HG02870 (cell line): ENCODE data around the gene SIRT3.

Experiments
- ATAC-seq: cut with Tn5 transposase; IDR thresholded peaks from one replicate; pipeline ENCODE4 v1.9.1; 2021; ENCODE audit warnings: mild to moderate bottlenecking, moderate library complexity; ENCODE audit not compliant: unreplicated experiment

The SIRT3 gene

DNA sequence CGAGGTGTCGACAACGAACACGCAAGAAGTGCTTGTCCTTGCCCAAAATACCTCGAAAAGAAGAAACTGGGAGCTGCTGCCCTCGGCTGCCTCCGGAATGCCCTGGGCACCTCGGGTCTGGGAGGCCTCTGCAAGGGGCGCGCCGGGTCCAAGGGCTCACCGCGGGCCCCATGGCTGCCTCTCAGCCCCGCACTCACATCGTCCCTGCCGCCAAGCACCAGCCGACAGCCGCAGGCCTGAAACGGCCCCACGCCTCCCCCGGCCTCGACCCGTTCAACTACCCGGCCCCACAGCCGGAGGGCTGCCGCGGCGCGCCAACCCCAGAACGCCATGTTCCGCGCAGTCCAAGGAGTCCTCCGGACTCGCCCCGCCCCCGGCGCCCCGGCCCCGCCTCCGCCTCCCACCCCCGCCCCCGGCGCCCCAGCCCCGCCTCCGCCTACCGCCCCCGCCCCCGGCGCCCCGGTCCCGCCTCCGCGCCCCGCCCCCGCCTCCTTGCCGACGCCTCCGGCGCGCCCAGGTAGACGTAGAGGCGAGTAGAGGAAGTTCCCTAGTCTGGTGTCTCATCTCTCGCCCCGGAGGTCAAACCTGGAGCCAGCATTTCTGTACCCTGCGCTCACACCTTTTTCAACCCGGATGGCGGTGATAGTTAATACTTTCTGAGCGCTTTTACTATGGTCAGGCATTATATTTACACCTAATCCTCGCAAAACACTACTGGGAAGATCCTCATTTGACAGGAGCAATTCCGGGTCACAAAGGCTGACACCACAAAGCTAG is at the start of gene SIRT3:
TSS of gene SIRT3 (minus strand) at position 346 of the 777 bp plus-strand sequence. CDS start at position 332, 14 bp downstream.
- peak; percentile 77 for ATAC-seq

DNA sequence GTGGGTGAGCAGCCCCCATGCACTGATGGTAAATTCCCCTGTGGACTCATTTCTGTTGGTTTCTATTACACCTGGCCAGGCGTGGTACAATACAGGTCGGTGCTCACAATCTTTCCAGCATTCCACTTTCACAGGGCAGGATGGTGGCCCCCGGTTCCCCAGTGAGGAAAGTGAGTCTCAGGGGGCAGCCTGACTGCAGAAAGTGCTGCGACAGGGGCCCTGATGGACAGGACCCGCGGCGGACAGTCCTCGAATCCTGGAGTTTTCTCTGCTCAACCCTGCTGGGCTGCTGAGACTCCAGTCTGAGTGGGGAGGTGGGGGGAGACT is 49.7 kb upstream of the SIRT3 start:
- ATAC-seq: no peak

DNA sequence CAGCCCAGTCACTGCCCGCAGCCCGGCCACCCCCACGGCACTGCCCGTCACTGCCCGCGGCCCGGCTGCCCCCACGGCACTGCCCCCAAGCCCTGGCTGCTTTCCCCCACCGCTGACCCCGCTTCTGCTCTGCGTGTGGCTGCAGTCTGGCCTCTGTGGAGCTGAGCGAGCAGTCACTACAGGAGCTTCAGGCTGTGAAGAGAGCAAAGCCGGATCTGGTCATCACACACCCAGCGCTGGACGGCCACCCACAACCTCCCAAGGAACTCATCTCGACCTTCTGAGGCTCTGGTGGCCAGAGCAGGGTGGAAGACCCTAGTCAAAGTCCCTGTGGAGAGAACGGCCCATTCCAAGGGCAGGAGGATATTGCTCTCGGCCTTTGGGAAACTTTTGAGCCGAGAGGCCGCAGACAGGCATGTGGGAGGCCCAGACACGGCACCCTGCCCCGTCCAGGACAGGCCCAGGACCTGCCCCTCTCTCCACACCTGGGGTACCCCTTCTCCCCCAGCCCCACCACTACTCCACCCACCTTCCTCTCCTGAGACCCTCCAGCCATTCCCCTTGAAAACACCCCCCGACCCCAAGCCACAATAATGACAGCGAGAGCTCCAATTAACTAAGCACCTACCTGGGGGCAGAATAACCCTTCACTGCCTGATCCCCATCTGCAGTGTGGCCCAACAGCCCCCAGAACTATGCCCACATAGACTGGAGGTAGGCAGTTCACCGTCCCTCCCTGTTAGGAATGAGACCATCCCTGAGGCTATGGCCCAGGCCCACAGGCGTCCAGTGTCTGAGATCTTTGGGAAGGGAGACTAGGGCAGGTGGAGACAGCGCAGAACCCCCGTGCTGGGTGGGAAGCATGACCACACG is 49.1 kb upstream of the SIRT3 start:
- no peak for ATAC-seq

DNA sequence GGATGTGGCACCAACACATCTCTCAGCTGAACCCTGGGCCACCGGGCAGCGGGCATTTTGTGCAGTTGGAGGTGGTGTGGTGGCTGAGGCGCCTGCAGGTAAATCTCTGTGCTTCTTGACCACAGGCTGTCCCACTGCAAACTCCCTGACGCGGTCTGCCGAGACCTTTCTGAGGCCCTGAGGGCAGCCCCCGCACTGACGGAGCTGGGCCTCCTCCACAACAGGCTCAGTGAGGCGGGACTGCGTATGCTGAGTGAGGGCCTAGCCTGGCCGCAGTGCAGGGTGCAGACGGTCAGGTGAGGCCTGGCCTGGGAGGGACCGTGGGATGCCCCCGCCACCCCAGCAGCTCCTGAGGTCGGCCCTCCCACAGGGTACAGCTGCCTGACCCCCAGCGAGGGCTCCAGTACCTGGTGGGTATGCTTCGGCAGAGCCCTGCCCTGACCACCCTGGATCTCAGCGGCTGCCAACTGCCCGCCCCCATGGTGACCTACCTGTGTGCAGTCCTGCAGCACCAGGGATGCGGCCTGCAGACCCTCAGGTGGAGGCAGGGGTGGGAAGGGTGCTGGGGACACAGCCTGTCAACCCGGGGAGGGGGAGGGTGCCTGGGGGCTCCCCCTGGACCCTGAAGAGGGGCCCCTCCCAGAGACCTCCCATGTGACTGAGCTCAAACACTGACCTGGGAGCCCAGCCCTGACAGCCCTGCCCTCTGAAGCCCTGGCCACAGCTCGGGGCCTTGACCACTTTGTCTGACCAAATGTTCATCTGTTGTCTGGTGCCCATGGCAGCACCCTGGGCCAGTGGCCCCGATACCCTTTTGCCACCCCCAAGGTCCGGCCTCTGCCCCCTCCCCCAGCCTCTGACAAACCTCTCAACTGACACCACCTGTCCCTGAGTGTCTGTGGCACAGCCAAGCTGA is 48.2 kb upstream of the SIRT3 start:
- ATAC-seq: no peak

DNA sequence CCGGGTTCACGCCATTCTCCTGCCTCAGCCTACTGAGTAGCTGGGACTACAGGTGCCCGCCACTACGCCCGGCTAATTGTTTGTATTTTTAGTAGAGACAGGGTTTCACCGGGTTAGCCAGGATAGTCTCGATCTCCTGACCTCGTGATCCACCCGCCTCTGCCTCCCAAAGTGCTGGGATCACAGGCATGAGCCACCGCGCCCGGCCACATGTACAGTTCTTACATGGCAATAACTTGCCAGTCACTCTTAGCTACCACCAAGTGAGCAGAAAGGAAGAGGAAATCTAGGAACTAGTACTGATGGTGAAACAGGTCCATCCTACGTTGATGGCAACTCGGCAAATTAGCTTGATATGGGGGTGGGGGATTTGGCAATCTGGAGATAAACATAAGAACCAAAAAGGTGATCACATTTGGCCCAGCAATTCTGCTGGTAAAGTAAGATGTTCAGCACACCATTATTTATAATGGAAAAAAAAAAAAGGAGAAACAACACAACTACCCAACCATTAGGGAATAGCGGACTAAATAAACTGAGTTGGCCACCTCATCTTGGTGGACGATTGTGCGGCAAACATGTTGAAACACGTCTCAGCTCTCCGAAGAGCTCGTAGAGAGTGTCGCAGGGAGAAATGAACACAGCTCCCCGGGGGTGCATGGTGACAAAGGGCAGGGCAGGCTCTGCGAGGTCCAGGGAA is 47.4 kb upstream of the SIRT3 start:
- ATAC-seq: no peak

DNA sequence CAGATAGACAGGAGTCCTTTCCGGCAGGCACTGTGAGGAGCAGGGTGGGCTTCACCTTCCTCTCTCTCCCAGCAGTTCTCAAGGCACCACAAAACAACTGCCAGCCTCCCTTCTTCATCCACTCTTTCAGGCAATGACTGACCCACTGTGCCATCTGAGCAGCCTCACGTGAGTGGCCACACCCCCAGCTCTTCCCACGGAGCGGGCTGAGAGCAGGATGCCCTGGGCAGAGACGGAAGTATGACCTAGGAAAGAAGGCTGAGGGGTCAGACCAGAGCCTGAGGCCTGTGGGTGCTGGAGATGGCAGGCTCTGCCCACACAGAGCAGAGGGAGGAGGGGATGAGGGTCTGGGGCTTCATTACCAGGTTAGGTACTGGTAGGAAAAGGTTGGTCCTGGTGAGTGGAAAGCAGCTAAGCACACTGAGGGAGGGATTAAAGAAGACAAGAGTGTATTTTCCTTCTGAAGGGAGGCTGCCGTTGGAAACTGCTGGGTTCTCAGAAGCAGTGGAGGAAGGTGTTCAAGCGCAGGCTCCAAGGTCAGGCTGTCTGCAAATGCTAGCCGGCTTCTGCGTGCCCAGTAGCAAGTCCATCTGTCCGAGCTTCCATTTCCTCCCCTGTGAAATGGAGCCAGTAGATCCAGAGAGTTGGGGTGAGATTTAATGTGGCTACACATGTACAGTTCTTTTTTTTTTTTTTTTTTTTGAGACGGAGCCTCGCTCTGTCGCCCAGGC is 46.7 kb upstream of the SIRT3 start:
- ATAC-seq: no peak

DNA sequence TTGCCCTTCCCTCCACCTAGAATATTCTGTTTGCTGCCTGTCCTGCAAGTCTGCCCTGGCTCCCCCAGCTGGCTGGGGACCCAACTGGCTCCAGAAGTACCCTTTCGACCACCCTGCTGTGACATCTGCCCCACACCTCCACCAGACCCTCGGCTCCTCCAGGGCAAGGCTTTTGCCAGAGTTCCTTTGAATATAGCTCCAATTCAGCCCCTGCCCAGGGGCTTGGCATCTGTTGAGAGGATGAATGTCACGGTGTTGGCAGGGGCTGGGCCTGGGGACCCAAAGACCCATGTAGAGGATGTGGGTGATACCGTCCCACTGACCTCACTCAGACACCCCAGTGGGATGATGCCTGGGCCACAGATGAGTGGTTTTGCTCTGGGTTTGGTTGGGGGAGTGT is 46.0 kb upstream of the SIRT3 start:
- ATAC-seq: no peak

DNA sequence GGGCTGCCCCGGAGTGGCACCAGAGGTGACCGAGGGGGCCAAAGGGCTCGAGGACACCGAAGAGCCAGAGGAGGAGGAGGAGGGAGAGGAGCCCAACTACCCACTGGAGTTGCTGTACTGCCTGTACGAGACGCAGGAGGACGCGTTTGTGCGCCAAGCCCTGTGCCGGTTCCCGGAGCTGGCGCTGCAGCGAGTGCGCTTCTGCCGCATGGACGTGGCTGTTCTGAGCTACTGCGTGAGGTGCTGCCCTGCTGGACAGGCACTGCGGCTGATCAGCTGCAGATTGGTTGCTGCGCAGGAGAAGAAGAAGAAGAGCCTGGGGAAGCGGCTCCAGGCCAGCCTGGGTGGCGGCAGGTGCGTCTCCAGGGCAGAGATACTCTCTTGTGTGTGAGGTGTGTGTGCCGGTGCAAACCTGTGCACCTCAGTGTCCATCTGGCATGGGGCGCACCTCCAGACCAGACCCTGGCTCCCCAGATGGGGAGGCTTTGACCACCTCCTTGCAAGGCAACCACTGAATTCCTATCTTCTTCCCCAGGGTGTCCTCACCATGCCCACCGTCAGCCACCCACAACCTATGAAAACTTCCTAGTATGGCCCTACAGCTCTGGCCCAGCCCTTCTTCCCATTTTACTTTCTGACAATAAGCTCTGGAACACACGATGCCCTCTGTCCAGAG is 45.5 kb upstream of the SIRT3 start:
- no peak for ATAC-seq

DNA sequence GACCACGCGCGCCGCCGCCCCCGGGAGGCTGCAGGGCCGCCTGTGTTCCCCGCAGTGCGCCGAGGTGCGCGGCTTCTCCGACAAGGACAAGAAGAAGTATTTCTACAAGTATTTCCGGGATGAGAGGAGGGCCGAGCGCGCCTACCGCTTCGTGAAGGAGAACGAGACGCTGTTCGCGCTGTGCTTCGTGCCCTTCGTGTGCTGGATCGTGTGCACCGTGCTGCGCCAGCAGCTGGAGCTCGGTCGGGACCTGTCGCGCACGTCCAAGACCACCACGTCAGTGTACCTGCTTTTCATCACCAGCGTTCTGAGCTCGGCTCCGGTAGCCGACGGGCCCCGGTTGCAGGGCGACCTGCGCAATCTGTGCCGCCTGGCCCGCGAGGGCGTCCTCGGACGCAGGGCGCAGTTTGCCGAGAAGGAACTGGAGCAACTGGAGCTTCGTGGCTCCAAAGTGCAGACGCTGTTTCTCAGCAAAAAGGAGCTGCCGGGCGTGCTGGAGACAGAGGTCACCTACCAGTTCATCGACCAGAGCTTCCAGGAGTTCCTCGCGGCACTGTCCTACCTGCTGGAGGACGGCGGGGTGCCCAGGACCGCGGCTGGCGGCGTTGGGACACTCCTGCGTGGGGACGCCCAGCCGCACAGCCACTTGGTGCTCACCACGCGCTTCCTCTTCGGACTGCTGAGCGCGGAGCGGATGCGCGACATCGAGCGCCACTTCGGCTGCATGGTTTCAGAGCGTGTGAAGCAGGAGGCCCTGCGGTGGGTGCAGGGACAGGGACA is 44.8 kb upstream of the SIRT3 start:
- no peak for ATAC-seq

DNA sequence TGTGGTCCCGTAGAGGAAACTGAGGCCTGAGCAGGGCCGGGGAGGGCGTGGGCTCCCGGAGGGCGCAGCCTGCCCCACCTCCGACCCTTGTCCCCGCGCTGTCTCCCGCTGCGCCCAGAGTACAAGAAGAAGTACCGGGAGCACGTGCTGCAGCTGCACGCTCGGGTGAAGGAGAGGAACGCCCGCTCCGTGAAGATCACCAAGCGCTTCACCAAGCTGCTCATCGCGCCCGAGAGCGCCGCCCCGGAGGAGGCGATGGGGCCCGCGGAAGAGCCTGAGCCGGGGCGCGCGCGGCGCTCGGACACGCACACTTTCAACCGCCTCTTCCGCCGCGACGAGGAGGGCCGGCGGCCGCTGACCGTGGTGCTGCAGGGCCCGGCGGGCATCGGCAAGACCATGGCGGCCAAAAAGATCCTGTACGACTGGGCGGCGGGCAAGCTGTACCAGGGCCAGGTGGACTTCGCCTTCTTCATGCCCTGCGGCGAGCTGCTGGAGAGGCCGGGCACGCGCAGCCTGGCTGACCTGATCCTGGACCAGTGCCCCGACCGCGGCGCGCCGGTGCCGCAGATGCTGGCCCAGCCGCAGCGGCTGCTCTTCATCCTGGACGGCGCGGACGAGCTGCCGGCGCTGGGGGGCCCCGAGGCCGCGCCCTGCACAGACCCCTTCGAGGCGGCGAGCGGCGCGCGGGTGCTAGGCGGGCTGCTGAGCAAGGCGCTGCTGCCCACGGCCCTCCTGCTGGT is 44.0 kb upstream of the SIRT3 start:
- ATAC-seq: no peak

DNA sequence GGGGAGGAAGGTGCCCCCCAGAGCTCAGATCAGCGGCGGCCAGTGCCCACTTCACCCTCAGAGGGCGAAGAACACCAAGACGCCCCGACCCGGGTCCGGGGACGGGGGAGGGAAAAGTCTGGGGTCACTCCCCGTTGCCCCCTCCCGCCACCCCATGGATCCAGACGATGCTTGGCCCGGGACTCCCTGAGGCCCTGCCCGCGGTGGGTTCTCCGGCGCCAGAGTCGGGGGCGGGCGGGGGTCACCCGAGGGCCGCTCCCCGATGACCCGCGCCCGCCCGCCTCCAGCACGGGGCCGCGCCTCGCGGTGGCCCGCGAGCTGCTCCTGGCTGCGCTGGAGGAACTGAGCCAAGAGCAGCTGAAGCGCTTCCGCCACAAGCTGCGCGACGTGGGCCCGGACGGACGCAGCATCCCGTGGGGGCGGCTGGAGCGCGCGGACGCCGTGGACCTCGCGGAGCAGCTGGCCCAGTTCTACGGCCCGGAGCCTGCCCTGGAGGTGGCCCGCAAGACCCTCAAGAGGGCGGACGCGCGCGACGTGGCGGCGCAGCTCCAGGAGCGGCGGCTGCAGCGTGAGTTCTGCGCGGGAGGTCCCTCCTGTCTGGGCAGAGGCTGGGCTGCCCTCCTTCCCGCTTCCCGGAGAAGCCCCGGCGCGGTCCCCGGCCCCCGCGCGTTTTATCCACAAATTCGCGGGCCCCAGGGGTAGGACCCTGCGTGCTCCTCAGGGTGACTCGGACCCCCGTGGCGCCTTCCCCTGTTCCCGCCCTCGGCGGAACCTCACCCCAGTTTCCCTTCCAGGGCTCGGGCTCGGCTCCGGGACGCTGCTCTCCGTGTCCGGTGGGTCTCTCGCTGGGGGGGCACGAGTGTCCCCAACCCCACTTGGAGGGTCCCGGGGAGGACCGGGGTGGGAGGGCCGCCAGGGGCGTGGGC is 43.2 kb upstream of the SIRT3 start:
- ATAC-seq: no peak

DNA sequence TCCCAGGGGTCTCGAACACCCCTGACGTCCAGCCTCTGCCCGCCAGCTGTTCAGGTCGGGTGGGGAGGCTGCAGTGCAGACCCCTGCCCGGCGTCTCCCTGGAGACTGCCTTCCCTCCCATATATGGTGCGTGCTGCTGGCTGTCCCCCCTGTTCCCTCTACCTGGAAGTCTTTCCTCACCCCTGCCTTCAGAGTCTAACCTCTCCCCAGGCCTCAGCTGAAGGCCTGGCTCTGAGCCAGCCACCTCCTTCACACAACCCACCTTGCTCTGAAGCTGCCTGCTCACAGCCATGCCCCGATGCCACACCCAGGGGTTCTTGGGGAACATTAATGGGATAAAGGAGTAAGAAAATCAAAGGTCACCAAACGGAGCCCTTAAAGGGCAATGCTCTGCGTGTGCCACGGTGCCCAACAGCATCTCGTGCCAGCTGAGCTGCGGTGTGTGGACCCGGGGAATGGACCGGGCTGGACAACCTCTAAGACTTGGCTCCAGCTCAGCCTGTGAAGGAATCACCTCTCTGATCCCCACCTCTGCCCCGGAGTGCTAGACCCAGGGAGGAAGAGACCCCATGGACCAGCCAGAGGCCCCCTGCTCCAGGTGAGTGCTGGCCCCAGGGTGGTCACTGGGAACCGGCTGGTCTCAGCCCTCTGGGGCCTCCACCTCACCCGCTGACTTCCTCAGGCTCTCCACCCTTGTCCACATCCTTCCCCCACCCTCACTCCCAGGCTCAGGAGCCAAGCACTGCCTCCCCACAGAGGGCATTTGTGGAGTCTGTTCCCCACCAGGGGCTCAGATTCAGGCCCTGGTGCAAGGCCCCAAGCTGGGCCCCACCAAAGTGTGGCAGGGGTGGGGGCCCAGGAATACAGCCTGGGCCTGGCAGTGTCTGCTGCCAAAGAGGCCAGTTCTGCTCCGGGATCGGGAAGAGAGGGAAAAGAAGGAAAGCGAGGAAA is 42.1 kb upstream of the SIRT3 start, which contains the start of gene NLRP6:
TSS of gene NLRP6 (plus strand) at position 407 of the 951 bp plus-strand sequence. CDS start at position 570, 163 bp downstream.
- ATAC-seq: no peak

DNA sequence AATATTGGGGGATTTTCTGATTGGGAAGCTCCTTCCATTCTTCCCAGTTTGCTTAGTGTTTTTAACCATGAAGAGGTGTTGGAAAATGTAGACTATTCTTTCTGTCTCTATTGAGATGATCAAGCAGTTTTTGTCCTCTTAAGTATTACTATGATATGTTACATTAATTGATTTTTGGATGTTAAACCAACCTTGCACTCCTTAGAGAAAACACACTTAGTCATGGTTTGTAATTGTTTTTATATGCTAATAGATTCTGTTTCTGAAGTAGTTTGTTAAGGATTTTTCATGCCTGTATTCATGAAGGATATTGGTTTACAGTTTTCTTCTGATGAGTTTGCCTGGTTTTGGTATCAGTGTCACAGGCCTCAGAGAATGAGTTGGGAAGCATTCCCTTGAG is 40.1 kb upstream of the SIRT3 start:
- no peak for ATAC-seq

DNA sequence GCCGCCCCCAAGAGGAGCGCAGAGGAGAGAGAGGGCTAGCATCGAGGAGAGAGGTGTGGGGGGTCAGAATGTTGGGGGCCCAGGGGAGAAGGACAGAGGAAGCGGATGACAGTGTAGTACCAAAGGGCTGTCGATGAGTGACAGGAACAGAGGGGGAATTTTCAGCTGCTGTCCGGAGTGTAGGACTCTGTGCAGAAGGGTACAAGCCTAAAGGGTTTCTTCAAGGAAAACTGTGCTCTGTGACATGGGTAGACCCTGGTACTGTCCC is 36.7 kb upstream of the SIRT3 start:
- ATAC-seq: no peak

DNA sequence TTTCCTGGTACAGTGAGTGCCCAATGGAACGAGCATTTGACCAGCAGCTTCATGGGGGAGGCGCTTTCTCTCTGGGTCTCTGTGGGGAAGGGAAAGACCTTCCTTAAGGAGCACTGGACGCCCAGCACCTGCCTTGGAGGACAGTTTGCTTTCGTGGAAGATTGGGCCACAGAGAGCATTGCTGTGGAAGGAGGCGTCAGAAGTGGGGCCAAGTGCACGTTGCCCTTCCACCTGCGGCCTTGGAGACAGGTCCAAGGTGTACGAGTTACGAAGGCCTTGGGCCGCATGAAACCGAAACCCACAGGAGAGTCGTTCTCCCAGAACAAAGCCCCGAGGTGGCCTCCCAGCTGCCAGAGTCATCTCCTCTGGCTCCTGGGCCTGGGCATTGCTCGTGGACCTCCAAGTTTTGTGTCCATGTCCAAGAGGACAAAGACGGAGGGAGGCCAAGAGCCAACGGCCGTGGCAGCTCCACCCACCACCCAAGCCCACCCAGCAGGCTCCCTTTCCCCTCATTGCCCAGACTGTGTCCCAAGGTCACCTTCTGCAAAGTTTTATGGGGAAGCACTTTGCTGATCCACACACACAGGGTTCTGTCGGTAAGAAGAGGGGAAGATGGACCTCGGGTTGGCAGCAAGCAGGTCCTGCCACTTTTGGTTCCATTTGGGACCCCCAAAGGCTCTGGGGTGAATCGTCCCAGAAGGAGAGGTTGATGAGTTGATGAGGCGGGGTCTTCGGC is 36.2 kb upstream of the SIRT3 start:
- ATAC-seq: no peak
